ENCODE results near the gene CBLB.
"Not testable (repeated sequence)": the region's sequence is repeated elsewhere in the genome, so short reads cannot be mapped to it uniquely, and the experiment has no call there.

CBLB gene

GRCh38 chr3:105755121-105755886, 113.5 kb downstream of the CBLB start:
- no peak for DNase-seq (ENCODE audit: low read depth in 2 of 2)

GRCh38 chr3:105752791-105753415, 115.9 kb downstream of the CBLB start:
- DNase-seq (ENCODE audit: low read depth in 2 of 2): no peak

DNA sequence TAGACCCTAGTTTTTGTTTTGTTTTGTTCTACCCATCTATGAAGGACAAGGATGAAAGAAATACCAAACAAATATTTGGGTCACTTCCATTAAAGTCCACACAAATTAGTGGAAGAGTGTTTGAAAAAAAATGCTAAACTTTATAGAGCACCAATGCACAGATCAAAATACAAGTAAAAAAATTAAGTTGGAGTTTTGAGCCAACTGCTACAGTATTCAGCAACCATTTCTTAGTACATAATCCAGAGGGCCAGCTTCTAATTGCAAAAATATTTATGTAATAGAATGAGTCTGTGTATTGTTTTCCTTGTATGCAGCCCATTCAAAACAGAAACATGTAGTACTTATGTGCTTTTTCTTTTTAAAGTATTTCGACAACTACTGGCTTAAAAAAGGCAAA, 121.1 kb downstream of the CBLB start:
- no peak for DNase-seq (ENCODE audit: low read depth in 2 of 2)

DNA sequence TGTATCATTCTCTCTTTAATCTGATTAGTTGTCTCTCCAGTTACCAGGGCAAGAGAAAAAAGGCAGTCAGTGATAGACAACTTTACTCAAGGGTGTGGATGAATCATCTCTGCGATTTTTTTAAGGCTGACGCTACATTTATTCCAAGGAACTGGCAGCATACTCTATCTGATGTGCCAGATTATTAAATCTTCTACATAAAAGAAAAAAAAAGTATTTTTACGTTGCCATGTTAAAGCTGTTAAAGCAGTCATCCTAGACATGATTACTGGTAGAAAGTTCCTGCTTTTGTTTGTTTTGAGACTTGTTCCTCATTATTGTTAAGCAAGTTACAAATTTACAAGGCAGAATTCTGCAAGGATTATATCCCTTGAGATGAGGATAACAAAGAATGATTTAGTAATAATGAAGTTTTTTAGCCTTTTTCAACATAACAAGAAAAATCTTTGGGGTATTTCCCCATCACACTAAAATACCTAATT, 121.7 kb downstream of the CBLB start:
- peak; percentile 12 to 30 for DNase-seq (ENCODE audit: low read depth in 2 of 2)

DNA sequence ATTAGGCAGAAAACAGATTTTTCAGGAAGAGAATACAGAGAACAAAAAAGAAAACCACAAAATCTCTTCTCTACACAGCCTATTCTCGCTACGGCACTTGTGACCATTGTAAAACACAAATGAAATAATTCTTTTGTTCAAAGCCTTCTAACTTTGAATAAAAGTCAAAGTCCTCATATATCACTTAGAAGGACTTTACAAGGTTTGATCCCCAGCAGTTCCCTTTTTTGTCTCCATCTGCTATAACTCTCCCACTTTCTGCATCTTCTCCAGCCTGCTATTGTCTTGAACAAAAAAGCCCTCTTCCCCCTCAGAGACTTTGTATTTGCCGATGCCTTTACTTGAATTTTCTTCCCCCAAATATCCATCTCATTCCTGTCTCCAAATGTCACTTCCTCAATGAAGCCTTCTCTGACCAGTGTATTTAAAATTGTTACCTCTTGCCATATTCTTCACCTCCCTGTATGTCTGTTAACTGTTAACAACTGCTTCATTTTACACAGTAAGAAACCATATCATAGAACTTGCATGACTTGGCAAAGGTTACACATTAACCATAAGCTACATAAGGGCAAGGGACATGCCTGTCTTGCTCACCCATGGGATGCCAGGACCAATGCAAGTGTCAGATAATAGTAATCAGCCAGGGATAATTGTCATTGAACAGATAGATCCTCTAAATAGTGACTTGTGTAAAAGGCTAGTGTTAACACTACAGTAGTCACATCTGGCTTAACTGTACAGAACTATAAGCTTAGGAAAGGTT, 122.4 kb downstream of the CBLB start:
- no peak for DNase-seq (ENCODE audit: low read depth in 2 of 2)

DNA sequence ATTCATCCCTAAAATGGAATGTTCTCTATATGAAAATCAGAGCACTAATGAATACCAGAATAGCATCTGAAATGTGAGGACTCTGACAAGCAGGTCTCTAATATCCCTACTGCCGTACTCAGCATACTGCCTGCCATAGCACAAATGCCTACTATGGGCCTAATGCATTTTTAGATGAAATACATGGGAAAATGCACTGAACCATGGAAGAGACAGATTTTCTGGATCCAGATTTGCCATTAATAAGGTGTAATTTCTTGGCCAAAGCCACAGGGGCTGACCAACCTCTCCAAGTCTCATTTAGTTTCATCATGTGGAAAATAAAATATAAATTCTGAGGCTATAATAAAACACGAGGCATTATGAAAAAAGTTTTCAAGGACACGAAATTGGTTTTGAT, 123.8 kb downstream of the CBLB start:
- no peak for DNase-seq (ENCODE audit: low read depth in 2 of 2)

GRCh38 chr3:105744202-105744601, 124.6 kb downstream of the CBLB start:
- DNase-seq (ENCODE audit: low read depth in 2 of 2): no peak

DNA sequence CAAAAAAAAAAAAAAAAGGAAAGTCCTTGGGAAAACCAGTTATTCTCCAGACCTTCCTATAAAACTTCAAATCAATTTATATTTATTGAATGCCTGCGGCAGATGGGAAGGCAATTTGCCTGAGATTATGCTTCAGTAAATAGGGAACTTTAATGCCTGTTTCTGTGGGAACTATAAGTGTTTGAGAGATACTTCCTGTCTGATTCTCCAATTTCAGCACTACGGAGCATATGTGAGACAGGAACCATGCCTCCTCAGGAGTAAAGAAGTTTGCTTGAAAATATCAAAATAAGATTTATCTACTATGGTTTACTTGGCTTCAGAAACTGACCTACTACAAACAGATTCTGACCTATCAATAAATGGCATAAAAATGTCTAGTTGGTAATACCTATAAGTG, 135.5 kb downstream of the CBLB start:
- no peak for DNase-seq (ENCODE audit: low read depth in 2 of 2)

- DNase-seq (ENCODE audit: low read depth in 2 of 2): no peak
Observed at GRCh38 chr3:105731686-105732085, 137.1 kb downstream of the CBLB start.

DNA sequence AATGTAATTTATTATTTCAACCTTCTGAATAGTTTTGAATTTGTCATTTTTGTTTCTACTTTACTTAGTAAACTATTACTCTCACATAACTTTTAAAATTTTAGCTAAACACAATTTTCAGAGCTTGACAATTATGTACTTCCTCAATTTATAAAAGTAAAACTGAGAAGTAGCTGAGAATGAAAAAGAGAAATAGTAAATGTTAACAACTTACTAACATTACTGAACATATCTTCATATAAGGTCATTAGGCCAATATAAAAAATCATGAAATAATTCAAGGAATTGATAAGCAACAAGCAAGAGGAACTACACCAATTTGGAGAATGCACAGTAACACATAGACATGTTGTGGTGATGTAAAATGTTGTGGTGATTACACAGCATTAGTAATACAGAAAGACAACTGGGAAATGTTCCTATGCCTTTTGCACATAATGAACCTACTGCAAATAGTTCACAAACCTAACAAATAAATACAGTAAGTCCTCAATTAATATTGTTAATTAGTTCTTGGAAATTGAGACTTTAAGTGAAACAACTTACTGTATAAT, 137.9 kb downstream of the CBLB start:
- DNase-seq (ENCODE audit: low read depth in 2 of 2): no peak

GRCh38 chr3:105729667-105730066, 139.1 kb downstream of the CBLB start:
- DNase-seq (ENCODE audit: low read depth in 2 of 2): peak in 1 of 2 experiments; percentile 18

GRCh38 chr3:105728771-105729312, 140.0 kb downstream of the CBLB start:
- no peak for DNase-seq (ENCODE audit: low read depth in 2 of 2)

GRCh38 chr3:105727036-105727435, 141.8 kb downstream of the CBLB start:
- DNase-seq (ENCODE audit: low read depth in 2 of 2): not testable (repeated sequence)

DNA sequence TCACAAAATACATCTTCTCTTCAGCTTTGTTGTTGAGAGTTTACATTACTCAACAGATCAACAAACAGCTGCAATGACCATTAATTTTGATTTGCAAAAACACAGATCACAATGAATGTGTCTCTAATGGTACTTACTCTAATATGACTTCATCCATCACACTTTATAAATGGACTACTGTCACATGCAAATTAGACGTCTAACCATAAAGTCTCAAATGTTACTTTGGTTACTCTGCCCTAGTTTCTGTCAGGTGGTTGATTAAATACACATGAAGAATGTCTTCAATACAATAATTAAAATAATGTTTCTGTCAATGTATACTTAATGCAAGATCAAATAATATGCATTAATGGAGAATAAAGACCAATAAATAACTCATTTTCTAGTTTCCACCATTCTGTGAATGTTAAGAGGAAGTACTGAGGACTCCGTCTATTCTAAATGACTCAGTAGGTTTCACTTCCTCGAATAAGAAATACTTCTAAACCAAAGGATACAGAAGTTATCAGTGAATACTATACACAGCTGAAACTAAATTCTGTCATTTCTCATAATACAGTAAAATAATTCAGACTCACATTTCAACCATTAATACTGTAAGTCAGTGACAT, 145.8 kb downstream of the CBLB start:
- DNase-seq (ENCODE audit: low read depth in 2 of 2): no peak

DNA sequence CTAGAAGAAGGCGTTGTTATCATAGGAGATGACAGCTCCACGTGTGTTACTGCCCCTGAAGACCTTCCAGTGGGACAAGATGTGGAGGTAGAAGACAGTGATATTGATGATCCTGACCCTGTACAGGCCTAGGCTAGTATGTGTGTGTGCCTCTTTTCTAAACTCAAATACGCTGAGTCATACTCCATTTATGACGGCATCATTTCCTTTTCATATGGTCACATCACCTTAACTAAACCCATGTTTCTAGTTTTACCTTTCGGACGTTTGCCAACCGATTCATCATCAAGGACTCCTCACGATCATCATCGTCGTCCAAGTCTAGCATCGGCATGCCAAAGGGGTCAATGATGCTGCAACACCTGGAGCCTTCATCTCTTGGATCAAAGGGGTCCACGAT, 149.0 kb downstream of the CBLB start:
- DNase-seq (ENCODE audit: low read depth in 2 of 2): no peak

GRCh38 chr3:105715372-105715771, 153.4 kb downstream of the CBLB start:
- peak; percentile 57 to 60 for DNase-seq (ENCODE audit: low read depth in 2 of 2)

- DNase-seq (ENCODE audit: low read depth in 2 of 2): no peak
Observed at GRCh38 chr3:105714453-105714852, 154.4 kb downstream of the CBLB start.

DNA sequence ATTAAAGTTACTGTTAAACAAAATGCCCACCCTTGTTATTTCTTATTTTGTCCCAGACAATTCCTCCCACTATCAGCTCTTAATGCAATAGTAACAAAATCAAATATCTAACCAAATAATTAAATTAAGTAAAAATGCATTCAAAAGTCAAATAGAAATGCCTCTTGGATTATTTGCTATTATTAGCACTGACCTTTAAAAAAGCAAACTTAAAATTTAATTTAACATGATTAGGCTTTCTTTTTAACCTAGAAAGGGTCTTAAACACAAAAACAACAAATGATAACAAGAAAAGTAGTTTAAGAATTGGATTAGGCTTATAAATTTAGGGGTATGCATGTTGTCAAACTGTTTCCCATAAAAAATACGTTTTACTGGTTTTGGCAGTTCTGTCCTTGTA, 159.8 kb downstream of the CBLB start:
- no peak for DNase-seq (ENCODE audit: low read depth in 2 of 2)

GRCh38 chr3:105707009-105707408, 161.8 kb downstream of the CBLB start:
- no peak for DNase-seq (ENCODE audit: low read depth in 2 of 2)

DNA sequence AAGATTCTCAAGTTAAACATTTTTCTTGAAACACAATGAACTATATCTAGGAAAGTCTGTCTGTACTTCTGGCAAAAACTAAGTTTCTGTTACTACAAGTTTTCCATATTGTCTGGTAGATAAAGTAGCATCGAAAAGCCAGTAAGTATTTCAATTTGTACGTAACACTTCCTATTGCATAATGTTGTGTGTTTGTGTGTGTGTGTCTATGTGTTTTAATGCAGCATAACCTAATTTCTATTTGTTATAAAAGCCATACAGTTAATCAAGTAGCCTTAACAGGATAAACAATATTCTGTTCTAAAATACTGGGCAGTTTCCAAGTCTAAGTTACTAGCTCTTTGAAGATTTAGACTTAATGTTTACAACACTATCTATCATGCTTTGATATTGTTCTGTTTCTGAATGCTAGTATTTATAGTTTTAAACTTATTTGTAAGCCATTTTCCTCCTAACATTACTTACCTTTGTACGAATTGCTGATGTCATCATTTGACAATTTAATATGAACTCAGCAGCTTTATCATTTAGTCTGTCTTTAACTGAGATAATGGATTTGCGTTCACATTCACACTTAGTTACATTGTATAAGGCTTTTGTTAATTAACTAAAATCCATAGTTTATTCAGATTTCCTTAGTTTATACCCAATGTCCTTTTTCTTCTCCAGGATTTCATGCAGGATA, 163.9 kb downstream of the CBLB start:
- no peak for DNase-seq (ENCODE audit: low read depth in 2 of 2)

DNA sequence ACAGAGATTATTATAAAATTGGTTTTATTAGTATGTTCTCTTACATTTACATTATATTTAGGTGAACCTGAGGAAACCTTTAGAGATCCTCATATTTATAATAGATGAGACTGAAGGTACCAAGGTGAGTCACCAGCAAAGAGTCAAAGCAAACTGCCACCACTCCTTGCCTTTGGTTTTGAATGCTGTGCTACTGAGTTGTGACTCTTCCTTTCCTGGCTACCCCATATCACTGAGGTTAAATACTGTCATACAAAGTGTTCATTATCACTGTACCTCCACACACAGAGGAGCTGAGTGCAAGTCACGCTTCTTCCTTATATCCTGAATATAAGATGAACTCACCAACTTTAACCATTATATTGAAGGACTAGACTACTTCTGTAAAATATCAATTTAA, 168.2 kb downstream of the CBLB start:
- DNase-seq (ENCODE audit: low read depth in 2 of 2): no peak
